ENCODE results near the gene GYS2.

GRCh38 chr12:21545557-21545956 lies 59.1 kb downstream of the GYS2 start:
- no peak for TF ChIP-seq CTCF (IDR thresholded peaks at IDR 0.05; ENCODE audit: insufficient read depth, low read depth, low read length)
- TF ChIP-seq EZH2 (IDR thresholded peaks at IDR 0.05; ENCODE audit: insufficient read depth, low read length) = no peak

Measured in astrocyte (in vitro differentiated cells and primary cell).